HepG2 (cell line): ENCODE data around the gene VTN. TPM values are rescaled to one million over a fixed set of nuclear protein-coding genes. Genes with fewer than 3 reads are reported as not detected.

Experiments
- CERS6 ChIP-seq: sonication (generic); formaldehyde crosslinking; IDR thresholded peaks from 2 replicates; pipeline ENCODE4 v1.5.0; 2020; ENCODE audit warnings: missing genetic modification reagents
- FOXP4 ChIP-seq: sonication (generic); formaldehyde crosslinking; IDR thresholded peaks from 2 replicates; pipeline ENCODE4 v1.4.0; 2020; ENCODE audit warnings: missing genetic modification reagents
- GPBP1L1 ChIP-seq: sonication (generic); formaldehyde crosslinking; IDR thresholded peaks from 2 replicates; pipeline ENCODE4 v1.5.0; 2020; ENCODE audit warnings: mild to moderate bottlenecking, missing genetic modification reagents
- IRF9 ChIP-seq: sonication (generic); formaldehyde crosslinking; IDR thresholded peaks from 2 replicates; pipeline ENCODE4 v1.8.0; 2022; ENCODE audit warnings: missing genetic modification reagents, mild to moderate bottlenecking, borderline replicate concordance
- MIER2 ChIP-seq: IDR thresholded peaks from 2 replicates; pipeline ENCODE4 v1.6.1; 2016; ENCODE audit warnings: missing biosample characterization, missing genetic modification reagents
- NCOA1 ChIP-seq: sonication (generic); formaldehyde crosslinking; IDR thresholded peaks from 2 replicates; pipeline ENCODE4 v1.9.0; 2021; ENCODE audit warnings: missing genetic modification reagents
- PAWR ChIP-seq: sonication (generic); formaldehyde crosslinking; IDR thresholded peaks from 2 replicates; pipeline ENCODE4 v1.4.0; 2020; ENCODE audit warnings: missing genetic modification reagents, mild to moderate bottlenecking, borderline replicate concordance
- RARA ChIP-seq: IDR thresholded peaks from 2 replicates; pipeline ENCODE4 v1.6.1; 2016; ENCODE audit warnings: missing genetic modification reagents, missing compliant biosample characterization
- SETDB1 ChIP-seq: sonication (generic); formaldehyde crosslinking; IDR thresholded peaks from 2 replicates; pipeline ENCODE4 v1.5.1; 2020; ENCODE audit warnings: missing genetic modification reagents, mild to moderate bottlenecking, borderline replicate concordance
- SPEN ChIP-seq: sonication (generic); formaldehyde crosslinking; IDR thresholded peaks from 2 replicates; pipeline ENCODE4 v1.5.1; 2020; ENCODE audit warnings: low read depth, mild to moderate bottlenecking, missing genetic modification reagents
- ZBTB2 ChIP-seq: sonication (generic); formaldehyde crosslinking; IDR thresholded peaks from 2 replicates; pipeline ENCODE4 v1.8.0; 2022; ENCODE audit warnings: low read depth, missing genetic modification reagents
- ZBTB3 ChIP-seq: sonication (generic); formaldehyde crosslinking; IDR thresholded peaks from 2 replicates; pipeline ENCODE4 v1.4.0; 2020; ENCODE audit warnings: low read depth, mild to moderate bottlenecking, moderate library complexity, missing genetic modification reagents, borderline replicate concordance
- ZBTB33 ChIP-seq: sonication (generic); formaldehyde crosslinking; IDR thresholded peaks from 2 replicates; pipeline ENCODE4 v1.4.0; 2020; ENCODE audit warnings: missing genetic modification reagents
- ZBTB7B ChIP-seq: sonication (generic); formaldehyde crosslinking; IDR thresholded peaks from 2 replicates; pipeline ENCODE4 v1.4.0; 2020; ENCODE audit warnings: missing genetic modification reagents
- ZNF343 ChIP-seq: sonication (generic); formaldehyde crosslinking; IDR thresholded peaks from 2 replicates; pipeline ENCODE4 v1.4.0; 2020; ENCODE audit warnings: mild to moderate bottlenecking, missing genetic modification reagents
- ZNF547 ChIP-seq: sonication (generic); formaldehyde crosslinking; IDR thresholded peaks from 2 replicates; pipeline ENCODE4 v1.5.1; 2020; ENCODE audit warnings: mild to moderate bottlenecking, missing genetic modification reagents
- polyA plus RNA-seq, 8 experiments: library from polyadenylated mRNA; depleted of rRNA in 3 of 8; stranded (reverse) in 7 of 8; unstranded in 1 of 8; fragments of >200 nt; fragmentation: Illumina TruSeq in 4 of 8; extraction: Trizol in 4 of 8; gene quantifications; 2 replicates each; pipeline versions ENCODE4 v1.2.1 to v1.2.3, GENCODE V29; 2011 to 2016; ENCODE audit warnings: low read depth in 4 of 8, missing spikeins in 1 of 8, mixed read lengths in 1 of 8; ENCODE audit not compliant: insufficient read depth in 1 of 8
- total RNA-seq, 5 experiments: library from RNA; depleted of rRNA; stranded (reverse); fragments of >200 nt; fragmentation: Illumina TruSeq; extraction: Trizol; gene quantifications; 2 replicates each; pipeline ENCODE4 v1.2.3, GENCODE V29; 2016; ENCODE audit warnings: low read depth in 1 of 5

Gene VTN
- total and polyA plus RNA-seq, 2 of the 13 experiments (the other 11 are each of a cell fraction or from before 2014, with no cell fraction given): 108 to 131 TPM

- TF ChIP-seq ZBTB33 (CRISPR knock-in tag) (no peak), ZNF343 (peak; percentile 9; the same call in 1 of the 2 replicates), FOXP4 (peak; percentile 30; the same call in 1 of the 2 replicates), SETDB1 (CRISPR knock-in tag) (no peak), ZBTB7B (CRISPR knock-in tag) (0 out of 2 replicates have a peak, but pooled peaks have one; percentile 47), MIER2 (CRISPR knock-in tag) (0 out of 2 replicates have a peak, but pooled peaks have one; percentile 9), PAWR (CRISPR knock-in tag) (no peak; the same call in 1 of the 2 replicates), NCOA1 (0 out of 2 replicates have a peak, but pooled peaks have one; percentile 49), GPBP1L1 (CRISPR knock-in tag) (no peak), ZNF547 (peak; percentile 69; the same call in 1 of the 2 replicates), IRF9 (CRISPR knock-in tag) (0 out of 2 replicates have a peak, but pooled peaks have one; percentile 34), ZBTB3 (CRISPR knock-in tag) (peak; percentile 46; the same call in 1 of the 2 replicates), RARA (0 out of 2 replicates have a peak, but pooled peaks have one; percentile 9), CERS6 (CRISPR knock-in tag) (no peak), ZBTB2 (CRISPR knock-in tag) (peak; percentile 15; the same call in 1 of the 2 replicates), SPEN (CRISPR knock-in tag) (no peak)
Measured at GRCh38 chr17:28317966-28318758, 51.9 kb downstream of the VTN start (continued).
